CD4-positive, alpha-beta T cell treated with Interleukin-4 for 4 hours (primary cell): ENCODE measurements around the gene PPOX.

Experiments used
- DNase-seq: peaks from one replicate; pipeline ENCODE4 v3.0.0-alpha.2; 2020

PPOX gene

GRCh38 chr1:161165742-161166668 is at the start of gene PPOX:
PPOX (plus strand) TSS chr1:161166426; CDS start chr1:161166848, 422 bp downstream.
- peak; percentile 98 for DNase-seq

- DNase-seq, result peak; percentile 70
Measured at GRCh38 chr1:161117759-161118581, 48.3 kb upstream of the PPOX start, which contains the start of the genes NIT1 and PFDN2. NIT1 (plus strand) TSS chr1:161118105; CDS start chr1:161118177, 72 bp downstream. PFDN2 (minus strand) TSS chr1:161118037; CDS start chr1:161118026, 11 bp downstream.

DNA sequence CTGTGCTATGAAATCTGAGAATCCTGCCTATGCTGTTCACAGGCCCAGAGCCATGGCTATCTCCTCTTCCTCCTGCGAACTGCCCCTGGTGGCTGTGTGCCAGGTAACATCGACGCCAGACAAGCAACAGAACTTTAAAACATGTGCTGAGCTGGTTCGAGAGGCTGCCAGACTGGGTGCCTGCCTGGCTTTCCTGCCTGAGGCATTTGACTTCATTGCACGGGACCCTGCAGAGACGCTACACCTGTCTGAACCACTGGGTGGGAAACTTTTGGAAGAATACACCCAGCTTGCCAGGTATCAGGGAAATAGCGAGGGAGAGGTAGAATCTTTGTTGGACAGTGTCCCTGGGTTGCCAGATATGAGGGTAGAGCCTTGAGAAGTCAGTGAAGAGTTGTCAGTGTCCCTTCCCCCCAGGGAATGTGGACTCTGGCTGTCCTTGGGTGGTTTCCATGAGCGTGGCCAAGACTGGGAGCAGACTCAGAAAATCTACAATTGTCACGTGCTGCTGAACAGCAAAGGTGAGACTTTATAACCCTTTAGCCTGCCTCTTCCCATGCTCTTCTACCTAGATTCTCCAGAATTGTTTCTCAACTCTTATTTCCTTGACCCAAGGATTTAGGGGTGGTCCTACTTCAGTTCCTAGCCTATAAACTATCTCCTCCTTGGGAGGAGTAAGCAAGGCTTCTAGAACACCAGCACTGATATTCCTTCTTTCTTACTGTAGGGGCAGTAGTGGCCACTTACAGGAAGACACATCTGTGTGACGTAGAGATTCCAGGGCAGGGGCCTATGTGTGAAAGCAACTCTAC is 46.9 kb upstream of the PPOX start:
- DNase-seq, result peak; percentile 73

- DNase-seq, result no peak
Measured at GRCh38 chr1:161121042-161121650, 45.1 kb upstream of the PPOX start.

- no peak for DNase-seq
Measured at GRCh38 chr1:161121834-161122233, 44.4 kb upstream of the PPOX start.

DNA sequence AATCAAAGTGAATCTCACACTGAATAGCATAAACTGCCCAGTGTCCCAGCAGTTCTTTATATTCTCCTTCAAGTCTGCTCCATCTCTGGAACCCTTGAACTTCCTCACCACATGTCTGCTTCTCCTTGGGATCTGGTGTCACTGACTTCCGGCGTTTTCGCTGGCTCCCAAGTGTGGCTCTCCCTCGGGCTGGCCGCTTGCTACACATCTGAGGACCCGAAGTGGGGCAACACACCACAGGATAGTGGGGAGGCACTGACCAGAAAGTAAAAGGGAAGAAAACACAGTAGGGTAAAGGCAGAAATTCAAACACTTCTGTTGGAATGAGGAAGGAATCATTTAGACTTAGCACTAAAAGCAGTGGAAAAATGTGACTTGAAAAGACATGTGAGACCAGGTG is 43.3 kb upstream of the PPOX start:
- no peak for DNase-seq

DNA sequence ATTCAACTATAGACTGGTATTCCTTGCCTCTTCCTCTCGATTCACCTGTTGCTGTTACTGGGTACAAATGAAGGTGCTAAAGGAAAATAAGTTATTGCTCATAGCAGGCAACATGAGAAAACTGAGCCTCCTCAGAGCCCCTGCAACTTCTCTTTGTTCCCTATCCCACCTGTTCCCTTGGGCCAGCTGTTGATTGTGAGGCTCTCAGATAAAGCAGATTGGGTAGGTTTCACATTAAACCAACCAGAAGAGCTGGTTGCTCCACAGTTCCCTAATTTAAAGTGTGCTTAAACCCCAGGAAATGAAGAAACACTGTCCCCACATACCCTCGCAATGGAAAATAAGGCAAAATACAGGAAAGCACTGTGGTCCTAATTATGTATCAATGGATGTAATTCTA is 38.6 kb upstream of the PPOX start:
- no peak for DNase-seq

DNA sequence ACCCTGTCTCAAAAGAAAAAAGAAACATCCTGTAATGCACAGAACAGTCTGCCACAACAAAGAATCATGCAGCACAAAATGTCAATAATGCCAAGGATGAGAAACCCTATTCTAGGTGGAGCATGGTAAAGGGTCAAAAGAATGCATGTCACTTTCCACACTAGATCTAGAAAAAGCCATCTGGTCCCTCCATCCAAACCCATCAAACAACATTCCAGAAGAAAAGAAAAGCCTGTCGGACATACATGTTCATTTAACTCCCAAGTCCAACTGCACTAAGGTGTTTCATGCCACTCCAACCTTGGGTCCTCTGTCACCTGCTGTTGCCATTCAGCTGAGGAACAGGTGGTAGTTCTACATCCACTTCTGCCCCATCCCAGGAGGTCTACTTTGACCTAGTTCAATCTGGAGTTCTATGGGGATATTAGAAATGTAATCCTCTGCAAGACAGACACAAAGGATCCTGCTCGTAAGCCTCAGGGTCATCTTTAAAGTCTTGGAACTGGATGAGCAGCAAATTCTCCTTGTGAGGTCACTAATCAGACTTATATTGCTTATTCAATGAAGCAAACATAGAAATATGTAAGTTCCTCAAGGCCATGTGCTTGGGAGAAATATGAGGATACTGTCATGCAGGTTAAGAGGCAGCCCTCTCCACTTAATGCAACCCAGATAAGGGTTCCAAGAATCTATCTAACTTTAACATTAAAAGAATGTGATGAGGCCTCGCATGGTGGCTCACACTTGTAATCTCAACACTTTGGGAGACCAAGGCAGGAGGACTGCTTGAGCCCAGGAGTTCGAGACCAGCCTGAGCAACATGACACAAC is 37.4 kb upstream of the PPOX start:
- DNase-seq, result no peak

DNA sequence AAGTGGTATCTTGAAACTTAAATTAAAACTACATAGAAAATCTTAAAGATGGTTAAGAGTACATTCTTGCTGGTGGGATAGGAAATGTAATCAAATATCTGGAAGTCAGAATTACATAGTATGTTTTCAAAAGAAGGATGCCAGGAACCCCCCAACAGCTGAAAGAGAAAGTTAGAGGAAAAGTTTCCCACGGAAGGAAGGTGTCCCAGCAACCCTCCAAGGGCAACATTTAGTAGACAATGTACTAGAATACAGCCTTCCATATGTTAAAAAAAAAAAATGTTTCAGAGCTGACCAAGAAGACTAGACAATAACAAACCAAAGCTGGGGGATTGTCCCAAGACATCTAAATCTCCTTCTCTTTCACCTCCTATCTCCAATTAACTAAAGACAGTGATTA is 36.0 kb upstream of the PPOX start:
- DNase-seq, result no peak

DNA sequence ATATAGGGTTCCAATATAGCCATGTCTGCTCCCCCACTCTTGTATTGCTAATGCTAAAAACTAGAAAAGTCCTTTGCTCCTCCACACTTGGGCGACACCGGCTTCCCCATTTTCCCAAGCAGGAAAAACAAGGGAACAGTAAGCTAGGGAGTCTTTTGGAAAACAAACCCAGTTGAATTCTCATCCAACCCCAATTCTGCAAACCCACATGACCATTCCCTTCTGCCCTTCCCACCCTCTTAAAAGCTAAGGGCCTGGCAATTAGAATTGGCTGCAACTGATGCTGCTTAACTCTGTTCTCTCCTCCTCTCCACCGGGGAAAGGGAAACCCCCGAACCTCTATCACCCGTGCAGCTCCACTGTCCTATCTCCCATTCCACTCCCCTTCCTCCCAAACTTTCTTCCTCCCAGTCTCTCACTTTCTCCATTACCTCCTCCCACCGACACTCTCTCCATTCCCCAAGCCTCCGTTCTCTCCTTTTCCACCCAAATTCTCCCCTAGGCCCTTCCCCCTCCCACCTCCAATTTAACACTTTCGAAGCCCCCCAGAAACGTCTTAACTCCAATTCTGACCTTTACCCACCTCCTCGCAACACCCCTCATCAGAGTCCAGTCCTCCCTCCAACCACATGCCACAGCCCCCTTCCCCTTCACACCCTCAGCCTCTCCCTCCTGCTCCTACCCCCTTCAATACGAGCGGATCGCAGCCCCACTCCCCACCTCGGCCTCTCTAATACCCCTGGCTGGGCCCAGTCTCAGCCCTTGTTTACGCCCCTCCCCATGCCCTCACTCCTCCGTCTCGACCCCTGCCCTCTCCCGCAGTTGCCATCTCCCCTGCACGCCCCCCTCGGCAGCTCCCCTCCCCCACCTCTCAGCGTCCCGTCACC is 34.5 kb upstream of the PPOX start:
- no peak for DNase-seq

- DNase-seq, result peak; percentile 96
Measured at GRCh38 chr1:161132410-161133219, 33.6 kb upstream of the PPOX start, which contains the start of gene DEDD. DEDD (minus strand) TSS chr1:161132667; CDS start chr1:161124462, 8,205 bp downstream.

DNA sequence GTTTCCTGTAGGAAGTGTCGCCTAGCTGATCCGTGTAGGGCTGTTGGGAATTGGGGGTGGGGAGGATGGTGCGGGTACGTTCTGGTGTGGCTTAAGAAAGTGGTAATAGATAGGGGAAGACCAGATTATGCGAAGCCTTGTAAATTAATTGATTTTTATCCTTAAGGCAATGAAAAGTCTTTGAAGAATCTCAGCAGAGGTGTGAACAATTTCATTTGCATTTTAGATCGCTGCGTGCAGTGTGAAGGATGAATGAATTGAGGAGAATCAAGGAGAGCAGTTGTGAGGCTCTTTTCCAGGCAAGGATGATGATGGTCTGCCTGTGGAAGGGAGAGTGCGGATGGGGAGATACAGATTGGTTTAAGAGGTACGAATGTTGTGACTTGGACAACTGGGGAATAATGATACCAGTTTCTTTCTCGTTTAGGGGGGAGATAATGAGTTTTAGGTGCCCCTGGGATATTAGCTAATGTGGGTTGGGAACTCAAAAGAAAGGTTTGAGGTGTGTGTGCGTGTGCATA is 32.9 kb upstream of the PPOX start:
- DNase-seq, result no peak

DNA sequence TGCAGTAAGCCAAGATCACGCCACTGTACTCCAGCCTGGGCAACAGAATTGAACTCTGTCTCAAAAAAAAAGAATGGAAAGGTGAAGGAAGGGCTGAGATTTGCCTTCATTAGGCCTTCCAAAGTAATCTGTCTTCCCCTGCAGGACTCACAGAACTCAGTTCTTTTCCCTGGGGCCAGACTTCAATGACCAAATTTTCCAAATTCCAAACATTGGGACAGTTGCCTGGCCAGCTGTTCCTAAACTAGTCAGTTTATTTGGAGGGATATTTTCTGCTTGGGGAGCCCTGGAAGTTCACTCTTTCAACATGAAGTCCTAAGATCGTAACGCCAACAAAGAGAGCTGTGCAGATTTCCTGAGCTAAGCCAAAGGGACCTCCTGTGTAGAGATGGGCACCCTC is 28.3 kb upstream of the PPOX start:
- no peak for DNase-seq

DNA sequence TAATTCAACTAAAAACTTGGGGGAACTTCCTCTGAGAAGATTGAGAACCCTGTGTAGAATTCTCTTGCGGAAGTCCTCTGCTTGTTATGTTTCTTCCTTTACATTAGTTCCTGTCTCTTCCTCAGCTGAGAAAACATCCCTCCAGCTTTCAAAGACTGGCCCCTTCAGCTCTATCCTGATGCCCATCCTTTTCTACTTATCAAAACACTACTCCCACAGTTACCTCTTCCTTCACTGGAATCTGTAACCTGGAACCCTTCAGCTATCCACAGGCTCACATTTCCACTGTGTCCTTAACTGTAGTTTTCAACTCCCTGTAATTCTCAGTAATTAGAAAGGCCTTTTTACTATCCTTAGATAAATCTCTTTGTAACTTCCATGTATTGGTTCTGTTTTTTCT is 27.8 kb upstream of the PPOX start:
- no peak for DNase-seq

- peak; percentile 49 for DNase-seq
Measured at GRCh38 chr1:161139766-161140165, 26.5 kb upstream of the PPOX start.

DNA sequence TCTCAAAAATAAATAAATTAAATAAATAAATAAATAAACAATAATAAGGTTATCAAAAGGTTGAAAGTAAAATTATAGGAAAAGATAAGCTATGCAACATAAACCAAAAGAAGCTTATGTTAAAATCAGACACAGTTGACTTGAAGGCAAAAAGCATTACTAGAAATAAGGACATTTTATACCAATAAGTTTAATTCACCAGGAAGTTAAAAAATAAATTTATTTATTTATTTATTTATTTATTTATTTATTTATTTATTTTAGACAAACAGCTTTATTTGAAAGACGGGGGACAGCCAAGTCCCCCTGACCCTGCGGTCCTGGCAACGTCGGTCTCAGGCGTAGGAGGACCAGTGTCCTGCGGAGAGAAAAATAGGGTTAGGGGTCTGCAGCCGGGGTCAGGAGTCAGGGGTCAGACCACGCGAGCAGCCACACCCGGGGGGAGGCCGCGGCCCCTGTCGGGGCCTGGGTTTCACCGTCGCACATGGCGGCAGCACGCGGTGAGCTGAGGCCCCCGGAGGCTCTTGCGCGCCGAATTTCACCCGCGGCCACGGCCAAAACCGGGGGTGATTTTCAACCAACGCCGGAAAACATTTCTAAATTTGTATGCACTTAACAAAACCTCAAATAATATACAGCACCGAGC is 25.3 kb upstream of the PPOX start:
- DNase-seq, result no peak

- DNase-seq, result no peak
Measured at GRCh38 chr1:161145832-161146231, 20.4 kb upstream of the PPOX start.

DNA sequence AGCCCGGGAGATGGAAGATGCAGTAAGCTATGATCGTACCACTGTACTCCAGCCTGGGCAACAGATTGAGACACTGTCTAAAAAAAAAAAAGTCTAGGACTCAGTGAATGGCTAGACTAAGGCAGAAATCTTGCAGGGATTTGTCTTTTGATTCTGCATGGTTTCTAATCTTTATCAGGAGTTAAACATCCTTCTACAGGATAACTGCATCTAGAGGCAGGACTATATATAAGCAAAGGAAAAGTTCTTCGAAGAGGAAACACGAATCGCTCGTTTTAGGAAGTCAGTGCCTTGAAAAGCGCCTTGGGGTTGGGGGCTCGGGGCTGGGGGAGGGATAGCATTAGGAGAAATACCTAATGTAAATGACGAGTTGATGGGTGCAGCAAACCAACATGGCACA is 13.1 kb upstream of the PPOX start:
- DNase-seq, result no peak
